GM12892 (cell line): ENCODE results near the gene C18orf54.

ENCODE experiments used
- DNase-seq: peaks from one replicate; pipeline ENCODE4 v3.0.0; 2011; ENCODE audit not compliant: insufficient read length
- FAIRE-seq: peaks from 2 replicates; lab custom pipeline; 2011; peaks lifted over from hg19 to GRCh38; lab: Jason Lieb, UNC
- POLR2A ChIP-seq: IDR thresholded peaks from 2 replicates; pipeline ENCODE4 v1.6.1; 2011; ENCODE audit warnings: low read depth, low read length, control low read depth
- POLR2AphosphoS5 ChIP-seq: IDR thresholded peaks from 2 replicates; pipeline ENCODE4 v1.6.1; 2011; ENCODE audit warnings: low read depth, low read length, control low read depth
- TAF1 ChIP-seq: IDR thresholded peaks from 2 replicates; pipeline ENCODE4 v1.6.1; 2011; ENCODE audit warnings: low read depth, mild to moderate bottlenecking, control low read depth, low read length, borderline replicate concordance

Gene C18orf54

DNA sequence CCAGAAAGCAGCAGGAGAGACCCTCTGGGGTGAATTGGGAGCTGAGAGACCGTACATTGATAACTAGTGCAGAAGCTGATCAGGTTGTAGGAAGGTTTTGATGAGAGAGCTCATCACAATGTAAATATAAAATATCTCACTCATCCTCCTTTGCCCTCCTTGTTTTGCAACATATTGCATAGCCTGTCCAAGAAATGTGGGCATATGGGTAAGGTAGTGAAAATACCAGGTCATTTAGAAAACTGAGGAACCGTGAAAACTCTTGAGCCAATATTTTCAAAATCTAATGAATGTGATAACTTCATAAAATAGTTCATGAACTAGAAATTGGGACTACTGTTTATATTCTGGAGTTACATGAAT, 31.4 kb downstream of the C18orf54 start:
- no peak for FAIRE-seq
- no peak for DNase-seq
- TF ChIP-seq TAF1, result no peak
- no peak for TF ChIP-seq POLR2AphosphoS5
- TF ChIP-seq POLR2A, result no peak

GRCh38 chr18:54390838-54391237, 33.1 kb downstream of the C18orf54 start:
- no peak for DNase-seq
- FAIRE-seq, result peak; percentile 24
- TF ChIP-seq POLR2AphosphoS5 (no peak), POLR2A (no peak), TAF1 (no peak)

DNA sequence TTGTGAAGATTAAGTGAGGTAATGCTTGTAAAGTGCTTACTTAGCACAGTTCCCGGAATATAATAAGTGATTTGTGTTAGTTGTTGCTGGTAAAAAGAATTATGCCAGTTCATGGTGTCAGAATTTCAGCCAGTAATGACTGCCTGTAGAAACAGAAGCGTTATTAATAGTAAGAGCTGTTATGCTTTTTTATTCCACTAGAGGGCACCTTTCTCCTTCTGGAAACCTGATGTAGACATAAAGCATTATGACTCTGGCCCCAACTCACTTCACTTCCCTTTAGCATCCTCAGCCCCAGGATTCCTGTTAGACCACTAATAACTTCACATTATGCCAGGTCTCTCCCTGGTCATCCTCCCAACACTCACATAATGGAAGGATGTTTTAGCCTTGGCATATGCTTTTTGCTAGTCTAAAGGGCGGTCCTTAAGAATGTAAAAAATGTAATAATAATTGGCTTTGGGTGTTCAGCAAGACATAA, 34.9 kb downstream of the C18orf54 start:
- no peak for DNase-seq
- TF ChIP-seq POLR2A, result no peak
- TF ChIP-seq TAF1, result no peak
- no peak for TF ChIP-seq POLR2AphosphoS5
- peak; percentile 94 for FAIRE-seq

DNA sequence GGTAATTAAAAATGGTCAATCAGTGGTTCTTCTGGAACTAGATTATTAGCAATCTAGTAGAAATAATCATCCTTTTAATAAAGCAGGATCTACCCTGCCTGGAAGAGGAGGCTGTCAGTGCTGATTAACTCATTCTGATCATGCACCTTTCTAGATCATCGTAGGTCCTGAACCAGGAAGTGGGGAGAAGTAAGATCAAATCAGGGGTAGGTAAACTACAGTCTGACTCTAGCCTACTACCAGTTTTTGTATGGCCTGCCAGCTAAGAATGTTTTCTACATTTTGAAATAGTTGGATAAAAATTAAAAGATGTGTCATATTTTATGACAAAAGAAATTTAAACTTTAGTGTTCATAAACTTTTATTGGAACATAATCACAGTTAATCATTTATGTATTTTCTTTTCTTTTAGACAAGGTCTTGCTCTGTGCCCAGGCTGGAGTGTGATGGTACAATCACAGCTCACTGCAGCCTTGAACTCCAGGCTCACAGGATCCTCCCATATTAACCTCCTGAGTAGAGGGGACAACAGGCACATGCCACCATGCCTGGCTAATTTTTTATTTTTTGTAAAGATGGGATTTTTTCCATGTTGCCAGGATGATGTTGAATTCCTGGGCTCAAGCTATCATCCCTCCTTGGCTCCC, 36.1 kb downstream of the C18orf54 start:
- TF ChIP-seq TAF1, result no peak
- no peak for TF ChIP-seq POLR2AphosphoS5
- TF ChIP-seq POLR2A, result no peak
- DNase-seq (no peak), FAIRE-seq (peak; percentile 70)

GRCh38 chr18:54396760-54397159, 39.1 kb downstream of the C18orf54 start:
- DNase-seq, result no peak
- TF ChIP-seq TAF1, result no peak
- TF ChIP-seq POLR2A, result no peak
- no peak for TF ChIP-seq POLR2AphosphoS5
- FAIRE-seq, result peak; percentile 14

GRCh38 chr18:54405290-54405689, 47.6 kb downstream of the C18orf54 start:
- TF ChIP-seq TAF1 (no peak), POLR2AphosphoS5 (no peak), POLR2A (no peak)
- DNase-seq (no peak), FAIRE-seq (no peak)

DNA sequence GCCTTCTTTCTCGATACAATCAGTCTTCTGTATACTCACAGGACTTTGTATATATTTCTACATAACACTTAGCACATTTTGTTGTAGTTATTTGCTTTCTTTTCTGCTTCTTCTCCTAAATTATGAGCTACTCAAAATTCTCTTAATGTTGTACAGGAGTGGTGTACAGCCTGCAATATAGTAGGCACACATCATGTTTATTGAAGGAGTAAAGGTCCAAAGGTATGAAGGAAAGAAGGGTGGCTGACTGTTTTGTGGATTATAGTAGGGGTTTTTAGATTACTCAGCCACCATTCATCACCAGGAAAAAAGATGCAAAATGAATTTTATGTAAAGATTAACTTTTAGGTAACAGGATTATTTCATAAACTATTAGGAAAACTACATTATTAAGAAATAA, 54.1 kb downstream of the C18orf54 start:
- DNase-seq, result no peak
- FAIRE-seq, result no peak
- TF ChIP-seq TAF1 (no peak), POLR2AphosphoS5 (no peak), POLR2A (no peak)

DNA sequence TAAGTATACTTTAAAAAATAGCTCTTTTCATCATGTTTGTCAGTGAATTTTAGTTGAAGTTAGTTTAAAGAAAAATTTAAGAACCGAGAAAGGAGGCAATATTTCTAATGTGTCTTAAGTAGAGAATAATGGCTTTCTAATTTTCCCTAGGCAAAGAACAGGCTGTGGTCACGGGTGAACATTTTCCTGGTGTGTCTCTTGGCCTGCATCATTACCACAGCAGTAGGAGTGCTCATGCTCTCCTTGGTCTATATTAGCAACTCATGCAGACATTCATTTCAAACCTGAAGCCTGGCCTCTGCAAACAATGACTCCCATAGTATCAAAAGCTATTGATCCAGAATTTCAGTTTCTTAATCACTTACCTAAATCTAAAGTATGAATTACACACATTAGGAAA, 57.4 kb downstream of the C18orf54 start:
- no peak for FAIRE-seq
- DNase-seq, result no peak
- TF ChIP-seq TAF1 (no peak), POLR2AphosphoS5 (no peak), POLR2A (no peak)

GRCh38 chr18:54416436-54416835, 58.7 kb downstream of the C18orf54 start:
- TF ChIP-seq POLR2AphosphoS5, result no peak
- no peak for TF ChIP-seq TAF1
- TF ChIP-seq POLR2A, result no peak
- DNase-seq (no peak), FAIRE-seq (no peak)

GRCh38 chr18:54423831-54424230, 66.1 kb downstream of the C18orf54 start:
- DNase-seq, result no peak
- FAIRE-seq, result no peak
- no peak for TF ChIP-seq POLR2AphosphoS5

DNA sequence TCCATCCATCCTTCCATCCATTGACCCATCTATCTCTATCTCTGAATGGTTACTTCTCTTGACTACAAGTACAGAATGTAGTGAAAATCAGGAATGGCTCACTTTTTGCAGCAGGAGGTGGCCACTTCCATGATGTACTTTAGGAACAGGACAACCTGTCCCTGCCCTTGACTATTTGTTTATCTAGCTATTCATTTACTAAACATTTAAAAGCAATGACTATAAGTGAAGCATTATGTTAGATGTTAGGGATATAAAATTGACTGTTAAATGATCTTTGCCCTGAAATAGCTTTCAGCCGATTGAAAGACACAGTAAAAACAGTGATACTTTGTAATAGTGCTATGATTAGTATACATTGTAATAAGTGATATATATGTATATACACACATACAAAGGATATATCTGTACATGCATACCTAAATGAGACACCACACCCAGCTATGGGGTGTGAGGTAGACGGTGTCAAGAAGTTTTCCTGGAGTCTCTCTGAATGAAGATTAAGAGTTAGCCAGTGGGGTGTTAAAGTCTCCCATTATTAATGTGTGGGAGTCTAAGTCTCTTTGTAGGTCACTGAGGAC, 68.5 kb downstream of the C18orf54 start:
- FAIRE-seq (no peak), DNase-seq (no peak)
- TF ChIP-seq POLR2A (no peak), POLR2AphosphoS5 (no peak), TAF1 (no peak)
